GM12878 (cell line): Measurements from ENCODE around the gene SELENOV. TPM values are rescaled to one million over a fixed set of nuclear protein-coding genes. Genes with fewer than 3 reads are reported as not detected.

ENCODE experiments used
- BHLHE40 ChIP-seq, 2 experiments: fragments of 450-650 bp in 1 of 2; IDR thresholded peaks; 2 replicates each; pipeline ENCODE4 v1.6.1; 2011 to 2017; ENCODE audit warnings: low read depth in 2 of 2, borderline replicate concordance in 1 of 2, improper control_type of control experiment in 1 of 2, low read length in 1 of 2, mild to moderate bottlenecking in 1 of 2
- BRCA1 ChIP-seq: IDR thresholded peaks from 2 replicates; pipeline ENCODE4 v1.6.1; 2011; ENCODE audit warnings: low read depth, low read length, improper control_type of control experiment
- CBFB ChIP-seq: IDR thresholded peaks from 2 replicates; pipeline ENCODE4 v1.6.1; 2016; ENCODE audit warnings: antibody characterized with exemption, low read depth
- EP300 ChIP-seq, 2 experiments: fragments of 150-350 bp in 1 of 2; IDR thresholded peaks; 2 replicates each; pipeline ENCODE4 v1.6.1; 2011 to 2012; ENCODE audit warnings: low read depth in 2 of 2, low read length in 2 of 2, borderline replicate concordance in 1 of 2, improper control_type of control experiment in 1 of 2, inconsistent platforms in 1 of 2; ENCODE audit not compliant: control insufficient read depth in 1 of 2
- HCFC1 ChIP-seq: fragments of 150-350 bp; IDR thresholded peaks from 2 replicates; pipeline ENCODE4 v1.6.1; 2014; ENCODE audit warnings: low read length
- IKZF1 ChIP-seq: fragments of 450-650 bp; conservative IDR thresholded peaks from 2 replicates; pipeline ENCODE4 v1.6.1; 2017; ENCODE audit warnings: antibody characterized with exemption, mild to moderate bottlenecking
- IKZF2 ChIP-seq, 2 experiments: fragments of 450-650 bp; IDR thresholded peaks; 2 replicates each; pipeline ENCODE4 v1.6.1; 2017; ENCODE audit warnings: mild to moderate bottlenecking in 2 of 2, moderate library complexity in 2 of 2
- MEF2B ChIP-seq: fragments of 450-650 bp; IDR thresholded peaks from 2 replicates; pipeline ENCODE4 v1.6.1; 2018; ENCODE audit warnings: mild to moderate bottlenecking, moderate library complexity; ENCODE audit not compliant: partially characterized antibody, poor library complexity, severe bottlenecking
- POU2F2 ChIP-seq: IDR thresholded peaks from 3 replicates; pipeline ENCODE4 v1.6.1; 2011; ENCODE audit warnings: low read depth, mild to moderate bottlenecking, low read length, borderline replicate concordance
- RAD51 ChIP-seq: fragments of 450-650 bp; IDR thresholded peaks from 2 replicates; pipeline ENCODE4 v1.6.1; 2016; ENCODE audit warnings: moderate library complexity, mild to moderate bottlenecking, inconsistent platforms
- RFX5 ChIP-seq: IDR thresholded peaks from 2 replicates; pipeline ENCODE4 v1.6.1; 2011; ENCODE audit warnings: low read depth, low read length, improper control_type of control experiment
- SRF ChIP-seq, 2 experiments: IDR thresholded peaks; 2 replicates each; pipeline ENCODE4 v1.6.1; 2011; ENCODE audit warnings: low read depth in 2 of 2, low read length in 2 of 2, mild to moderate bottlenecking in 1 of 2, moderate library complexity in 1 of 2
- TCF12 ChIP-seq: IDR thresholded peaks from 2 replicates; pipeline ENCODE4 v1.6.1; 2011; ENCODE audit warnings: low read depth, mild to moderate bottlenecking, low read length
- YY1 ChIP-seq: IDR thresholded peaks from 2 replicates; pipeline ENCODE4 v1.6.1; 2011; ENCODE audit warnings: low read depth, mild to moderate bottlenecking, low read length
- polyA plus RNA-seq, 11 experiments: library from polyadenylated mRNA; depleted of rRNA in 4 of 11; unstranded in 6 of 11; stranded (reverse) in 5 of 11; fragments of >200 nt; fragmentation: Nextera tagmentation in 4 of 11; fragmentation: Illumina TruSeq in 1 of 11; extraction: Ambion mirVana in 4 of 11; extraction: Trizol in 1 of 11; gene quantifications; 1 replicate in 1 of 11; 2 replicates in 10 of 11; pipeline versions ENCODE4 v1.2.1 to v1.2.3, GENCODE V29; 2011 to 2016; ENCODE audit warnings: inconsistent platforms in 2 of 11, missing spikeins in 2 of 11, low read depth in 1 of 11
- total RNA-seq, 4 experiments: library from RNA; depleted of rRNA in 3 of 4; stranded (reverse); fragments of >200 nt in 3 of 4; fragmentation: Illumina TruSeq in 1 of 4; extraction: Trizol in 1 of 4; gene quantifications; 2 replicates each; pipeline versions ENCODE4 v1.2.1 to v1.2.3, GENCODE V29; 2013 to 2021
- TF ChIP-seq, protein P1 (sequence below): fragments of 450-650 bp; IDR thresholded peaks from 2 replicates; pipeline ENCODE4 v1.6.1; 2016; ENCODE audit warnings: mild to moderate bottlenecking
- TF ChIP-seq, protein P2 (sequence below): IDR thresholded peaks from 2 replicates; pipeline ENCODE4 v1.6.1; 2011; ENCODE audit warnings: borderline replicate concordance, low read depth, mild to moderate bottlenecking, moderate library complexity, mixed read lengths, low read length; ENCODE audit not compliant: insufficient read depth; ENCODE audit errors: extremely low read length
- TF ChIP-seq, protein P3 (sequence below), 3 experiments: IDR thresholded peaks in 2 of 3; conservative IDR thresholded peaks in 1 of 3; 2 replicates each; pipeline ENCODE4 v1.5.1; 2011; ENCODE audit warnings: low read depth in 3 of 3, low read length in 3 of 3, mild to moderate bottlenecking in 3 of 3, control low read depth in 2 of 3, moderate library complexity in 2 of 3, inconsistent platforms in 1 of 3, mixed read lengths in 1 of 3; ENCODE audit not compliant: control insufficient read depth in 2 of 3, insufficient read depth in 1 of 3; ENCODE audit errors: extremely low read depth in 1 of 3
- TF ChIP-seq, protein P4 (sequence below): IDR thresholded peaks from 2 replicates; pipeline ENCODE4 v1.6.1; 2011; ENCODE audit warnings: mild to moderate bottlenecking, low read depth, low read length, moderate library complexity; ENCODE audit not compliant: insufficient replicate concordance
- TF ChIP-seq, protein P5 (sequence below): fragments of 450-650 bp; IDR thresholded peaks from 2 replicates; pipeline ENCODE4 v1.6.1; 2017; ENCODE audit warnings: low read depth, mild to moderate bottlenecking, moderate library complexity

SELENOV gene
- total and polyA plus RNA-seq, 10 of the 15 experiments (the other 5 are each of a cell fraction or from before 2014, with no cell fraction given), result not detected

GRCh38 chr19:39497996-39498797 lies 16.7 kb upstream of the SELENOV start (continued):
- TF ChIP-seq, protein P1, sequence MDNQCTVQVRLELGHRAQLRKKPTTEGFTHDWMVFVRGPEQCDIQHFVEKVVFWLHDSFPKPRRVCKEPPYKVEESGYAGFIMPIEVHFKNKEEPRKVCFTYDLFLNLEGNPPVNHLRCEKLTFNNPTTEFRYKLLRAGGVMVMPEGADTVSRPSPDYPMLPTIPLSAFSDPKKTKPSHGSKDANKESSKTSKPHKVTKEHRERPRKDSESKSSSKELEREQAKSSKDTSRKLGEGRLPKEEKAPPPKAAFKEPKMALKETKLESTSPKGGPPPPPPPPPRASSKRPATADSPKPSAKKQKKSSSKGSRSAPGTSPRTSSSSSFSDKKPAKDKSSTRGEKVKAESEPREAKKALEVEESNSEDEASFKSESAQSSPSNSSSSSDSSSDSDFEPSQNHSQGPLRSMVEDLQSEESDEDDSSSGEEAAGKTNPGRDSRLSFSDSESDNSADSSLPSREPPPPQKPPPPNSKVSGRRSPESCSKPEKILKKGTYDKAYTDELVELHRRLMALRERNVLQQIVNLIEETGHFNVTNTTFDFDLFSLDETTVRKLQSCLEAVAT, result 0 out of 2 replicates have a peak, but pooled peaks have one; percentile 33
- peak; percentile 35; the same call in 1 of the 2 replicates for TF ChIP-seq IKZF1
- peak; percentile 78 to 87; a peak in 3 of 4 replicates for TF ChIP-seq BHLHE40 (IDR thresholded peaks at IDR 0.05; ENCODE audit: borderline replicate concordance in 1 of 2, low read depth in 2 of 2, low read length in 1 of 2)
- TF ChIP-seq IKZF2 (IDR thresholded peaks at IDR 0.05), result 0 out of 4 replicates have a peak, but pooled peaks of 1 of the 2 experiments have one; percentile 21
- peak; percentile 95 for TF ChIP-seq TCF12
- 0 out of 4 replicates have a peak, but pooled peaks of 1 of the 2 experiments have one; percentile 43 for TF ChIP-seq EP300 (IDR thresholded peaks at IDR 0.05; ENCODE audit: borderline replicate concordance in 1 of 2, control insufficient read depth in 1 of 2, low read depth in 2 of 2, low read length in 2 of 2)
- TF ChIP-seq CBFB, result no peak
- TF ChIP-seq RFX5, result no peak
- peak; percentile 90; the same call in 2 of the 3 replicates for TF ChIP-seq POU2F2
- TF ChIP-seq, protein P2, sequence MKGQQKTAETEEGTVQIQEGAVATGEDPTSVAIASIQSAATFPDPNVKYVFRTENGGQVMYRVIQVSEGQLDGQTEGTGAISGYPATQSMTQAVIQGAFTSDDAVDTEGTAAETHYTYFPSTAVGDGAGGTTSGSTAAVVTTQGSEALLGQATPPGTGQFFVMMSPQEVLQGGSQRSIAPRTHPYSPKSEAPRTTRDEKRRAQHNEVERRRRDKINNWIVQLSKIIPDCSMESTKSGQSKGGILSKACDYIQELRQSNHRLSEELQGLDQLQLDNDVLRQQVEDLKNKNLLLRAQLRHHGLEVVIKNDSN, result no peak
- no peak for TF ChIP-seq BRCA1
- no peak for TF ChIP-seq HCFC1
- TF ChIP-seq SRF (IDR thresholded peaks at IDR 0.05; ENCODE audit: low read depth in 2 of 2, low read length in 2 of 2), result no peak
- no peak for TF ChIP-seq MEF2B
- TF ChIP-seq, protein P3, sequence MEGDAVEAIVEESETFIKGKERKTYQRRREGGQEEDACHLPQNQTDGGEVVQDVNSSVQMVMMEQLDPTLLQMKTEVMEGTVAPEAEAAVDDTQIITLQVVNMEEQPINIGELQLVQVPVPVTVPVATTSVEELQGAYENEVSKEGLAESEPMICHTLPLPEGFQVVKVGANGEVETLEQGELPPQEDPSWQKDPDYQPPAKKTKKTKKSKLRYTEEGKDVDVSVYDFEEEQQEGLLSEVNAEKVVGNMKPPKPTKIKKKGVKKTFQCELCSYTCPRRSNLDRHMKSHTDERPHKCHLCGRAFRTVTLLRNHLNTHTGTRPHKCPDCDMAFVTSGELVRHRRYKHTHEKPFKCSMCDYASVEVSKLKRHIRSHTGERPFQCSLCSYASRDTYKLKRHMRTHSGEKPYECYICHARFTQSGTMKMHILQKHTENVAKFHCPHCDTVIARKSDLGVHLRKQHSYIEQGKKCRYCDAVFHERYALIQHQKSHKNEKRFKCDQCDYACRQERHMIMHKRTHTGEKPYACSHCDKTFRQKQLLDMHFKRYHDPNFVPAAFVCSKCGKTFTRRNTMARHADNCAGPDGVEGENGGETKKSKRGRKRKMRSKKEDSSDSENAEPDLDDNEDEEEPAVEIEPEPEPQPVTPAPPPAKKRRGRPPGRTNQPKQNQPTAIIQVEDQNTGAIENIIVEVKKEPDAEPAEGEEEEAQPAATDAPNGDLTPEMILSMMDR (IDR thresholded peaks at IDR 0.05 in 2 of 3, conservative IDR thresholded peaks at IDR 0.05 in 1 of 3; ENCODE audit: control insufficient read depth in 2 of 3, extremely low read depth in 1 of 3, insufficient read depth in 1 of 3, low read depth in 3 of 3, low read length in 3 of 3), result peak in 2 of 3 experiments; percentile 35 to 51; a peak in 4 of 6 replicates
- TF ChIP-seq, protein P4, sequence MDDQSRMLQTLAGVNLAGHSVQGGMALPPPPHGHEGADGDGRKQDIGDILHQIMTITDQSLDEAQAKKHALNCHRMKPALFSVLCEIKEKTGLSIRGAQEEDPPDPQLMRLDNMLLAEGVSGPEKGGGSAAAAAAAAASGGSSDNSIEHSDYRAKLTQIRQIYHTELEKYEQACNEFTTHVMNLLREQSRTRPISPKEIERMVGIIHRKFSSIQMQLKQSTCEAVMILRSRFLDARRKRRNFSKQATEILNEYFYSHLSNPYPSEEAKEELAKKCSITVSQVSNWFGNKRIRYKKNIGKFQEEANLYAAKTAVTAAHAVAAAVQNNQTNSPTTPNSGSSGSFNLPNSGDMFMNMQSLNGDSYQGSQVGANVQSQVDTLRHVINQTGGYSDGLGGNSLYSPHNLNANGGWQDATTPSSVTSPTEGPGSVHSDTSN, result peak; percentile 38
- peak; percentile 72 for TF ChIP-seq RAD51
- TF ChIP-seq, protein P5, sequence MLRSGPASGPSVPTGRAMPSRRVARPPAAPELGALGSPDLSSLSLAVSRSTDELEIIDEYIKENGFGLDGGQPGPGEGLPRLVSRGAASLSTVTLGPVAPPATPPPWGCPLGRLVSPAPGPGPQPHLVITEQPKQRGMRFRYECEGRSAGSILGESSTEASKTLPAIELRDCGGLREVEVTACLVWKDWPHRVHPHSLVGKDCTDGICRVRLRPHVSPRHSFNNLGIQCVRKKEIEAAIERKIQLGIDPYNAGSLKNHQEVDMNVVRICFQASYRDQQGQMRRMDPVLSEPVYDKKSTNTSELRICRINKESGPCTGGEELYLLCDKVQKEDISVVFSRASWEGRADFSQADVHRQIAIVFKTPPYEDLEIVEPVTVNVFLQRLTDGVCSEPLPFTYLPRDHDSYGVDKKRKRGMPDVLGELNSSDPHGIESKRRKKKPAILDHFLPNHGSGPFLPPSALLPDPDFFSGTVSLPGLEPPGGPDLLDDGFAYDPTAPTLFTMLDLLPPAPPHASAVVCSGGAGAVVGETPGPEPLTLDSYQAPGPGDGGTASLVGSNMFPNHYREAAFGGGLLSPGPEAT, result 0 out of 2 replicates have a peak, but pooled peaks have one; percentile 18
- TF ChIP-seq YY1, result 0 out of 2 replicates have a peak, but pooled peaks have one; percentile 43
